Lung (tissue), 12 donors: ENCODE results near the gene CALHM5. TPM values are rescaled to one million over a fixed set of nuclear protein-coding genes. Genes with fewer than 3 reads are reported as not detected.
A peak's percentile ranks its signal among the peaks of the same experiment; 100 is the strongest.
"Not testable (repeated sequence)": the region's sequence is repeated elsewhere in the genome, so short reads cannot be mapped to it uniquely, and the experiment has no call there.

Experiments used
- ATAC-seq: fragments of 200-7000 bp; cut with Tn5 transposase; one replicate; pipeline ENCODE4 v1.9.1; 2020; ENCODE audit warnings: moderate number of reproducible peaks; ENCODE audit not compliant: insufficient read depth, low FRiP score
- DNase-seq, 3 donors: peaks; one replicate each; pipeline ENCODE4 v3.0.0-alpha.2; 2013 to 2017
- H3K27ac ChIP-seq, 2 donors: one replicate each; pipeline ENCODE4 v1.5.1; 2013; ENCODE audit warnings: mild to moderate bottlenecking in 2 of 2, moderate library complexity in 2 of 2, control low read depth in 1 of 2, inconsistent platforms in 1 of 2, low read depth in 1 of 2, low read length in 1 of 2
- H3K27me3 ChIP-seq, 3 donors: one replicate each; pipeline ENCODE4 v1.5.1; 2013; ENCODE audit warnings: low read length in 2 of 3; ENCODE audit not compliant: control insufficient read depth in 3 of 3, insufficient read depth in 3 of 3
- H3K36me3 ChIP-seq, 4 donors: one replicate each; pipeline ENCODE4 v1.5.1; 2013; ENCODE audit warnings: low read length in 4 of 4, mild to moderate bottlenecking in 1 of 4, moderate library complexity in 1 of 4; ENCODE audit not compliant: control insufficient read depth in 4 of 4, insufficient read depth in 4 of 4
- H3K4me1 ChIP-seq, 5 donors: one replicate each; pipeline ENCODE4 v1.5.1; 2013; ENCODE audit warnings: low read length in 5 of 5, mild to moderate bottlenecking in 2 of 5, moderate library complexity in 1 of 5; ENCODE audit not compliant: control insufficient read depth in 5 of 5, insufficient read depth in 5 of 5
- H3K4me3 ChIP-seq: one replicate; pipeline ENCODE4 v1.5.1; 2013; ENCODE audit warnings: mild to moderate bottlenecking, control low read depth, moderate library complexity
- H3K9ac ChIP-seq, 2 donors: one replicate each; pipeline ENCODE4 v1.5.1; 2013; ENCODE audit warnings: low read length in 2 of 2, control low read depth in 1 of 2; ENCODE audit not compliant: insufficient read depth in 1 of 2
- H3K9me3 ChIP-seq, 4 donors: one replicate each; pipeline ENCODE4 v1.5.1; 2013; ENCODE audit warnings: low read length in 3 of 4, mild to moderate bottlenecking in 1 of 4, moderate library complexity in 1 of 4; ENCODE audit not compliant: control insufficient read depth in 4 of 4, insufficient read depth in 3 of 4
- WGBS, 2 donors: extraction: QIAGEN DNeasy Blood & Tissue Kit; methylation state at CpG; one replicate each; pipeline ENCODE4 v1.1.7; 2013; 5-methylcytosine and 5-hydroxymethylcytosine counted together
- polyA plus RNA-seq, 2 donors: library from polyadenylated mRNA; stranded (reverse); fragments of 200-250 nt; gene quantifications; one replicate each; pipeline ENCODE4 v1.2.1, GENCODE V29; 2013
- total RNA-seq, 2 donors: library from RNA; depleted of rRNA in 1 of 2; stranded (reverse); fragments of >200 nt in 1 of 2; gene quantifications; one replicate each; pipeline ENCODE4 v1.2.1, GENCODE V29; 2014 to 2021
- TF ChIP-seq, protein P1 (sequence below): IDR thresholded peaks from 2 replicates; pipeline ENCODE4 v1.5.1; 2012; ENCODE audit warnings: mild to moderate bottlenecking; ENCODE audit errors: control extremely low read depth, extremely low read depth
- donor health status: control.
- donor health status: control.
- donor health status: Bipolar disorder and iron deficiency.
- donor health status: healthy.
- donor health status: DM: yes; HTN: yes; CAD: no.

CALHM5 gene
- total and polyA plus RNA-seq, 4 donors: 0.41 to 3.0 (median 1.0) TPM

DNA sequence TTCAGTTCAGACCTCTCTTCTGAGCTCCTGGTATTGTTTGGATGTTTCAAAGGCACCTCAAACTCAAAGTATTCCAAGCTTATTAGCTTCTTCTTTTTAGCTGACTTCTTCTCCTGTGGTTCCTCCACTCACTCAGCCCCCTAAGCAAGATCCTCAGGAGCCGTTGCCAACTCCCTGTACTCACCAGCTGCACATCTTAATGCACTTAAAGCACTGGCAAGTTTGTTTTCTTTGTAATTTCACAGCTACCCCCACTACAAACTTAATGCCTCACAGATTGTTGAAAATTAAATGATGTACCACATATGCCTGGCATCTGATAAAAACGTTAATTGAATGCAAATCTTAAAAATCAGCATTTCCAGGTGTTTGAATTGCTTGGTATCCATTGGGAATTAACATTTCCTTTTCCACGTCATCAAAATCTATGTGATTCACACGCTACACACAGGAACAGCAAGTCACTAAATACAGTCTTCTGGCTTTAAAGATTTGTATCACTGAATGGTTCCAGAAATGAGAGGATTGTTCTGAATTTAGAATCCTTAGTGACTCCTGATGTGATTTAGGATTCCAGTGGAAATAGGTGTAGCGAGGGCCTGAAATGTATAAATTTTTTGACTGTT is 25.8 kb upstream of the CALHM5 start:
- Histone ChIP-seq H3K4me3 (no peak overlapping the region), H3K4me1 (peaks cover 0 to 3% (median 0%) of the 10 kb centered on the region in 5 donors), H3K27ac (no peak overlapping the region), H3K36me3 (no peaks in the 10 kb centered on the region), H3K9ac (no peak overlapping the region), H3K9me3 (no peaks in the 10 kb centered on the region), H3K27me3 (no peaks in the 10 kb centered on the region)
- 77 to 78% methylated on average over 5 of the region's 5 CpGs for WGBS, 2 donors
- TF ChIP-seq, protein P1, sequence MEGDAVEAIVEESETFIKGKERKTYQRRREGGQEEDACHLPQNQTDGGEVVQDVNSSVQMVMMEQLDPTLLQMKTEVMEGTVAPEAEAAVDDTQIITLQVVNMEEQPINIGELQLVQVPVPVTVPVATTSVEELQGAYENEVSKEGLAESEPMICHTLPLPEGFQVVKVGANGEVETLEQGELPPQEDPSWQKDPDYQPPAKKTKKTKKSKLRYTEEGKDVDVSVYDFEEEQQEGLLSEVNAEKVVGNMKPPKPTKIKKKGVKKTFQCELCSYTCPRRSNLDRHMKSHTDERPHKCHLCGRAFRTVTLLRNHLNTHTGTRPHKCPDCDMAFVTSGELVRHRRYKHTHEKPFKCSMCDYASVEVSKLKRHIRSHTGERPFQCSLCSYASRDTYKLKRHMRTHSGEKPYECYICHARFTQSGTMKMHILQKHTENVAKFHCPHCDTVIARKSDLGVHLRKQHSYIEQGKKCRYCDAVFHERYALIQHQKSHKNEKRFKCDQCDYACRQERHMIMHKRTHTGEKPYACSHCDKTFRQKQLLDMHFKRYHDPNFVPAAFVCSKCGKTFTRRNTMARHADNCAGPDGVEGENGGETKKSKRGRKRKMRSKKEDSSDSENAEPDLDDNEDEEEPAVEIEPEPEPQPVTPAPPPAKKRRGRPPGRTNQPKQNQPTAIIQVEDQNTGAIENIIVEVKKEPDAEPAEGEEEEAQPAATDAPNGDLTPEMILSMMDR: no peak
- no peak for ATAC-seq
- DNase-seq: peak in 2 of 3 donors; percentile 44 to 47

DNA sequence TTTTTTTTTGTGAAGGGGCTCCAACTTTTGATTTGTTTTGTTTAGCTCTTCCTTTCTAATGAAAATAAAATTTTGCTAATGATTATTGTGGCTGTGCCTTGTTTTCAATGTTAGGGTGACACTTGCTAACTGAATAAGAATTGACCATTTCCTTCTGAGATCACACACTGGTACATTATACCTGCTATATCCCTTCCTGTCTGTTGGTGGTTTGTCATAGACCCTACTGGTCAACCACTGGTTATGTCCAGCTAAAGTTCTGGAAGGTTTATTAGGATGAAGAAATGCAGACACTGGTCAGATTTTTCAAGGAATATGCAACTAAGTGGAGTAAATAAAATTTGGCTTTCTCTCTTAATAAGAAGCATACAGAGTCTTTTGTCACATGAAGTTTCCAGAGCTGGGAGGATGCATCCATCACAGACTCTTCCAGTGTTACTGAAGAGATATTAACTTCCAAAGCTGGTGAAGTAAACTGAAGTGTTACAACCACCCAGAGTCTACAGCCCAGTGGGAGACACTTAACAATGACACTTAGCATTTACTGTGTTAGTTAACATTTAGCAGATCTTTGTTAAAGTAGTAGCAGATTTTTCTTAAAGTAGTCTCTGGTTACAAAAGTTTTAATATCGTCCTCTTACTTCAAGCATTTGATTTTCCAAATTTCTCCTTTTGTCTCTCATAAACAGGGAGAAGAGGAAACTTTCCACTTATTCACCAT is 19.7 kb upstream of the CALHM5 start:
- Histone ChIP-seq H3K27ac (no peak overlapping the region), H3K4me3 (no peak overlapping the region), H3K9ac (no peak overlapping the region), H3K4me1 (peaks cover 0 to 8% (median 0%) of the 10 kb centered on the region in 5 donors), H3K9me3 (no peaks in the 10 kb centered on the region), H3K36me3 (no peaks in the 10 kb centered on the region), H3K27me3 (no peaks in the 10 kb centered on the region)
- WGBS, 2 donors: 77 to 90% methylated on average over 1 of the region's 1 CpG
- ATAC-seq (no peak), DNase-seq (no peak)
- TF ChIP-seq, protein P1: no peak

DNA sequence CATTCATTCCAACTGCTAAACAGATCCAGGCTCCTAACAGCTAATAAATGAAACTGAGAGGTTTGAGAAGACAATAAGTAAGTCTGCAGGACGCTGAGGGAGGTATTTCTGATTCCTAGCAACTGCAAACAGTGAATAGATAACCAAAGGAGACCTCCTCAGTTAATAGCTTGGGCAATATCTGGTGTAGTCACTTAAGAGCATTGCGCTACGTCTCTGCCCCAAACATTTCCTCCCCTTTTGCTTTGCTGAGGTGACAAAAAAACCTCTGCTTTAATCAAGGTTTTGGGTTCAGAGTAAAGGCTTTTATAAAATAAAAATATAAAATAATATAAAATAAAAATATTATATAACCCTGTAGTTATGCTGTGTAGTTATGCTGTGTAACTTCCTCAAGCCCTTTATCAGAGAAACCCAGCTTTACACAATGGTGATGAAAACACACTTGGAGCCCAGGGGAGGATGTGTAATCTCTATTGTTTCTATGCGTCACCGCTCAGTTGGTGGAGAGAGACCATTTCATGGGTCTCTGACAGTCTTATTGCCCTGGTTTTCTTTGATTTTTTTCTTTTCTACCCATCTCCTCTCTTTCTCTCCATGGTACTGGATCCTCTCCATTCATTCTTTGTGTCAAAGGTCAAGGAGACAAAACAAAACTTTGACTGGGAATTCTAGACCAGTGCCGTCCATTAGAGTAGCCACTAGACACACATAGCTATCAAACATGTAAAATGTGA is 18.9 kb upstream of the CALHM5 start:
- no peaks in the 10 kb centered on the region for H3K9me3 ChIP-seq
- H3K27ac ChIP-seq: no peak overlapping the region
- WGBS, 2 donors: 50 to 63% methylated on average over 6 of the region's 6 CpGs
- H3K4me3 ChIP-seq: no peak overlapping the region
- no peak overlapping the region for H3K9ac ChIP-seq
- H3K36me3 ChIP-seq: no peaks in the 10 kb centered on the region
- DNase-seq: no peak
- peaks cover 0 to 10% (median 0%) of the 10 kb centered on the region in 5 donors for H3K4me1 ChIP-seq
- ATAC-seq: no peak
- TF ChIP-seq, protein P1: no peak
- no peaks in the 10 kb centered on the region for H3K27me3 ChIP-seq

DNA sequence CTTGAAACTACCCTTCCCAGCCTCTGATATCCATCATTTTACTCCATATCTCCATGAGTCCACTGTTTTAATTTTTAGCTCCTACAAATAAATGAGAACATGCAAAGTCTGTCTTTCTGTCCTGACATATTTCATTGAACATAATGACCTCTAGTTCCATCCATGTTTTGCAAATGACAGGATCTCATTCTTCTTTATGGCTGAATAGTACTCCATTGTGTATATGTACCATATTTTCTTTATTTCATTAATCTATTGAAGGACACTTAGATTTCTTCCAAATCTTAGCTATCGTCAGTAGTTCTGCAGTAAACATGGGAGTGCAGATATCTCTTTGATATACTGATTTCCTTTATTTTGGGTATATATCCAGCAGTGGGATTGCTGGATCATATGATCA is 16.3 kb upstream of the CALHM5 start:
- not testable (repeated sequence) for H3K9ac ChIP-seq, H3K36me3 ChIP-seq, H3K9me3 ChIP-seq, ATAC-seq, H3K27ac ChIP-seq, H3K27me3 ChIP-seq, H3K4me3 ChIP-seq, DNase-seq
- H3K4me1 ChIP-seq: peaks cover 0 to 21% (median 0%) of the 10 kb centered on the region in 5 donors
- WGBS, 2 donors: 94 to 98% methylated on average over 1 of the region's 1 CpG
